HG03521 (cell line): ENCODE measurements around the gene DISC1.
"Not testable (repeated sequence)": the region's sequence is repeated elsewhere in the genome, so short reads cannot be mapped to it uniquely, and the experiment has no call there.

ENCODE experiments used
- ATAC-seq: cut with Tn5 transposase; IDR thresholded peaks from one replicate; pipeline ENCODE4 v1.9.1; 2021; ENCODE audit warnings: mild to moderate bottlenecking, moderate library complexity; ENCODE audit not compliant: unreplicated experiment

Gene DISC1

DNA sequence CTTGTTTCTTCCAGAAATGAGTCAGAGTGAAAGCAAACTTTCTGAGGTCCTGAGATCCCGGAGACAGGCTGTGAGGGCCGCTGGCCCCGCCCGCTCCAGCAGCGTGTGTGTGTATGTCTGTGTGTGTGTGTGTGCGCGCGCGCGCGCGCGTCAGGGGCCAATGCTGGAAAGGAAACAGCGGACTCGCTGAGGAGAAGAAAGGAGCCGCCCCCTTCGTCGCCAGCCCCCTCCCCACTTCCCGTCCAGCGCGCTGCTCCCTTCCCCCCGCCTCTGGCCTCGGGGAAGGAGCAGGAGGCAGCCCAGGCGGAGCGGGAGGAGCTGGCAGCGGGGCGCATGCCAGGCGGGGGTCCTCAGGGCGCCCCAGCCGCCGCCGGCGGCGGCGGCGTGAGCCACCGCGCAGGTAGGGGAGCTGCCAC lies at the start of gene DISC1:
Gene DISC1 (plus strand): TSS at position 256 of the 416 bp plus-strand sequence. CDS start 78 bp downstream, at position 334.
- ATAC-seq = no peak

- no peak for ATAC-seq
Measured at GRCh38 chr1:231576804-231577718, 49.5 kb upstream of the DISC1 start.

- ATAC-seq = no peak
Measured at GRCh38 chr1:231580874-231581273, 45.7 kb upstream of the DISC1 start.

GRCh38 chr1:231581859-231582258 lies 44.7 kb upstream of the DISC1 start:
- ATAC-seq = no peak

DNA sequence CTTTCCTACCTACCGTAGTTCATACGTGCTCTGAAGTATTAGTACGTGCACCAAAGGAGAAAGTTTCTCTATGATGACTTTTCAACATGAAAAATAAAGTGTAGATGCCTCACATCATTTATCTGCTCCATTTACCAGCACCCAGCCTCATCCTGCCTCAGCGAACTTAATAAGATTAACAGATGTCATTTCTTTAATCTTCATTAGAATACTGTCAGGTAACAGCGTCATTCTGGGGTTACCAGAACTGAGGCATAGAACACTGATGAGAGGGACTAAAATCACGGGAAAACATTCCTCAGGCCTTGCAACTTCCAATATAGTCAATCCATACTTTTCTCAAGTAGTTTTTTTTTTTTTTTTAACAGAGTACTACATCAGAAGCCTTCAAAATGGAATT lies 43.2 kb upstream of the DISC1 start:
- no peak for ATAC-seq

- ATAC-seq = no peak
Measured at GRCh38 chr1:231584117-231584516, 42.5 kb upstream of the DISC1 start.

DNA sequence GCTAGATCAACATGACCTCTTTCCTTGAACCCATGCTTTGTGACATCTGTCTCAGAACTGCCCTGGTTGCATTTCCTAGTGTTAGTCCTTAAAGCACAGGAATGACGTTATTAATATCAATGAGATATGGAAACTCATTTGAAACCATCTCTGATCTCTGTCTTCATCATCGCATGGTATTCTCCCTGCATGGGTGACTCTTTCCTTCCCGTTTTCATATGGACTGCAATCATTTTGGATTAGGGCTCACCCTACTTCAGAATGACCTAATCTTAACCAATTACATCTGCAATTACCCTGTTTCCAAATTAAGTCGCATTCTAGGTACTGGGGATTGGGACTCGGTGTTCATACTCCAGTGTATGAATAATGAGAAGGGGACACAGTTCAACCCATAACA lies 41.7 kb upstream of the DISC1 start:
- no peak for ATAC-seq

DNA sequence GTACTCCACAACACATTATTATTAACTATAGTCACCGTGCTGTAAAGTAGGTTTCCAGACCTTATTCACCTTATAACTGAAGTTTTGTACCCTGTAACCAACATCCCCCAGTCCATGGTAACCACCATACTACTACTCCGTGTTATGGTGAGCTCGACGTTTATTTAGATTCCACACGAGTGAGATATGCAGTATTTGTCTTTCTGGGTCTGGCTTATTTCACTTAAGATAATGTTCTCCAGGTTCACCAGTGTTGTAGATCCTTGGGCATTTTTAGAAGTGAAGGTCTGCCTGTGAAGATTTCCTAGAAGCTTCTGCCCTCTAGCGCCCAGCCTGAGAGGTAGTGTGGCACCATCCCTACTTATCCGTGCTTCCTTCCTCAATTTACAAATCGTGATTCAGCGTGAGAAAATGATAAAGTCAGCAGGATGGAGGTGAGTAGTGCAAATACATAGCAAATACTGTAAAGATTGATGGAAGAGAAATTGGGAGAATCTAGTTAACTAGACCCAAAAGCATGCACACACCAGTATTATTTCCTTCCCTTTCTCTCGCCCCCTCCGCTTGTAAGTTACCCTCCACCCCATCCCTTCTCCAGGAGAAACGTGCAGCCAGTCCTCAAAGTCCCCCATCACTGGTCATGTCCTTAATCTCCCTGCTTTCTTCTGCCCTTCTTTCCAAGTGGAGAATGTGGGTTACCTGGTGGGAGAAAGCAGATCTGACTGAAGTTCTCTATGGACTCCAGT lies 36.0 kb upstream of the DISC1 start:
- peak; percentile 46 for ATAC-seq

- no peak for ATAC-seq
Measured at GRCh38 chr1:231591466-231591865, 35.1 kb upstream of the DISC1 start.

- ATAC-seq = no peak
Measured at GRCh38 chr1:231592809-231593208, 33.8 kb upstream of the DISC1 start.

DNA sequence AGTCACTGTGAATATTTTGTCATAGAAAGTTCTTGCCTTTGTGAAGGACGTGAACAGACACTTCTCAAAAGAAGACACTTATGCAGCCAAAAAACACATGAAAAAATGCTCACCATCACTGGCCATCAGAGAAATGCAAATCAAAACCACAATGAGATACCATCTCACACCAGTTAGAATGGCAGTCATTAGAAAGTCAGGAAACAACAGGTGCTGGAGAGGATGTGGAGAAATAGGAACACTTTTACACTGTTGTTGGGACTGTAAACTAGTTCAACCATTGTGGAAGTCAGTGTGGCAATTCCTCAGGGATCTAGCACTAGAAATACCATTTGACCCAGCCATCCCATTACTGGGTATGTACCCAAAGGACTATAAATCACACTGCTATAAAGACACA lies 33.3 kb upstream of the DISC1 start:
- not testable (repeated sequence) for ATAC-seq

DNA sequence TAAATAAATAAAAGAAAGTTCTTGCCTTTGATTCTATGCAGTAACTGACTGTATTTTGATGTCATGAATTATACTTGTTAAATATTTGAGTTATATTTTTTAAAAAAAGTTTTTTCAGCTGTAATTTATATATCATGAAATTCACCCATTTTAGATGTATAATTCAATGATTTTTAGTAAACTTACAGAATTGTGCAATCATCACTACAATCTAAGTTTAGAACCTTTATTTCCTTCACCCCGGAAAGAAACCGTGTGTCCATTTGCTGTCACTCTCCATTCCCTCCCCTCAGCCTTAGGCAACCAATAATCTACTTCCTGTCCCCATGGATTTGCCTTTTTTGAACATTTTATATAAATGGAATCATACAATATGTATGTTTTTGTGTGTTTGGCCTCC lies 32.5 kb upstream of the DISC1 start:
- no peak for ATAC-seq

- ATAC-seq = no peak
Measured at GRCh38 chr1:231594749-231595148, 31.8 kb upstream of the DISC1 start.

DNA sequence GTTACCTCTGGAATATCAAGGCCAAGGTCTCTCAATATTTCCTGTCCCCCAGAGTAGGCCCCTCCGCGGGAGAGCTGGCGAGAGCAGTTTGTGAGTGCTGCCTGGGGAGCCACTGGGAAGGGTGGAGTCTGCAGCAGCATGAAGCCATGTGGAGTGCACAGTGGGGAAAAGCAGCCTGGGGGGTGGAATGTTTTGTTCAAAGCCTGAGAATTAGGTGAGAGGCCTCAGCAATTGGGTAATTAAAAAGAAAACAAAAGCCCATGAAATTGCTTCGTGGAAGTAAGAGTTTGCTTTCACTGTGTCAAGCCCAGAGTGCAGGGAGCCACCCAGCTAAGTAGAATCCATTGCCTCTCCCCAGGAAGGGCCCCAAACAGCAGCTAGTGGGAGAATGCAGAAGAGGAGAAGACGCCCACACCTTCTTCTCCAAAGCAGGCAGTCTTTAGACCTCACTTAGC lies 30.2 kb upstream of the DISC1 start:
- no peak for ATAC-seq

GRCh38 chr1:231597971-231598370 lies 28.6 kb upstream of the DISC1 start:
- ATAC-seq = no peak

DNA sequence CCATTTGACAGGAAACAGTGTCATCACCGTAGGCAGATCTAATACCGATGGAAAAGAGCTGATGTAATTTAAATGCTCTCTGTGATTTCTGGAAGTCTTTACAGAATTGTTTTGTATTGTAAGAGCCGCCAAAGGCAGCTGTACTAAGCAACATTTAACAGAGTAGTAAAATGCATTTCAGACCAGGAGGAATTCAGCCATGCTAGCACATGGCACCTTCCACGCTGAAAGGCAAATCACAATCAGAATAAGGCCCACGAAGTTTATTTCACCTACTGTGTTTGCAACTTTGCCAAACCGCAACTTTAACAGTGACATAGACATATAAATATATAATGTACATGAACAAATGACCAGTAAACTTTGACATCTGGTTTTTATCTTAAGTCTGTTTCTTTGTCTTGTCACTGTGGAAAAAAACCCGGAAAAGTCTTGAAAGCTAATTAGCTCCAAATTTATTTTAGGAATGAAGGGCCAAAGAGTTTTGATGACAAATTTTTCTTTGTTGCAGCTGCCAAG lies 26.1 kb upstream of the DISC1 start:
- ATAC-seq = no peak

DNA sequence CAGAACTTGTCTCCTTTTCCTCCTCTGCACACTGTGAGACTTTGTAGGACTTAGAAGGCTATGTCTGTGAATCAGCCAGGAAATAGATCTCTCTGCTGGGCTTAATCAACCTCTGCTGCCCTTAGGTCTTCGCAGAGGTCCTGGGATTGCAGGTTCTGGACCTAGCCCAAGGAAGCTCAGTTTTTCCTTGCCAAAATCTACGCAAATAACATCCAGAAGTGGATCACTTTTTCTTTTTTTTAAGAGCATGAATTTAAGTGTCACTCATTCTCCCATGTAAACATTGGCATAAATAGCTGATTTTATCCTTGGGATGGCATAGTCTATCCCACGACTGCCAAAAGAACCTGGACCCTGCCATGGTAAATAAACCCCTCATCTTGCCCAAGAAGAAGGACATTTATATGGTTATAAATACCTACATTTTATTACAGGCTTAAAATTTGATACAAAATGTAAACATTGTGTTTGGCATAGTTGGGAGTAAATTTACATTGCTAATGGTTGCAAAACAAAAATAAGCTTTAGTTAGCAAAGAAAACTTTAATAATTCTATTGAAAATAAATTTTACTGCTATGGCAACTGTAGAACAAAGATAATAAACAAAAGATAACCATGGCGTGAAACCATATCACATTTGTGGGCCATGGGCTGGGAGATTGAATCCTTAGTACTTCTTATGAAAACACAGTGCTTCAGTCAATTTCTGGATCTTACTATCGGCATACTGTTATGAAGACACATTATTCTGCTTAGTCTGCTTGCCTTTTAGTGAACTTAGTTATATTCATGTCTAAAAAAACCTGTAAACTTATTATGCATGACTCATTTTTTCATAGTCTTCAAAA lies 24.5 kb upstream of the DISC1 start:
- ATAC-seq = no peak

GRCh38 chr1:231602673-231602984 lies 24.0 kb upstream of the DISC1 start:
- no peak for ATAC-seq

DNA sequence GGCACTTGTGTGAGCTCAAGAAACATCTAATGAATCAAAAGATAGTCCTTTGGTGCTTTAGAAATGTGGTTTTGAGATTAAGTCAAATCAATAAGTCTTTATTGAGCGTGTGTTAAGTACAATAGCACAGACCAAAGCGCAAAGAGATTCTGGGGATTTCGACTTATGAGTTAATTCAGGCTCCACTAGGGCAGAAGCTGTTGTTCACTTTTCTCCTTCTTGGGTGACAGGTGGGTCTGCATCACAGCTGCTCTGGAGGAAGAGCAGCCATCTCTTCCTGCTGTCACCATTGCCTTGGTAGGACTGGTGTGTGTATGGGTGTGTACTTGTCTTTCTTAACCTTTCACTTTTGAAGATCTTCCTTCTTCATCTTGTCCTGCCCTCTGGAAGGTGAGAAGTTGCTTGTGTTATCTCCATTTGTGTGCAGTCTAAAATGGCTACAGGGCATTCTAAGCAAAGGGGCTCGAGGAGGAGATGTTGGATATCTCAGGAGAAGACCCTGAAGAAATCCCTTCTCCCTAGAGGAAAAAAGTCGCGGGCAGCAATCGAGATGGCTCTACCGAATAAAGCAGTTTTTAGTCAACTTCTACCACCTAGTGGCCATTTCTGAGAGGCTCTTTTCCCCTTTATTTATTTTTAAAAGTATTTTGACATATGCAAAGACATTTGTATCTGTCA lies 22.9 kb upstream of the DISC1 start:
- ATAC-seq = peak; percentile 67

DNA sequence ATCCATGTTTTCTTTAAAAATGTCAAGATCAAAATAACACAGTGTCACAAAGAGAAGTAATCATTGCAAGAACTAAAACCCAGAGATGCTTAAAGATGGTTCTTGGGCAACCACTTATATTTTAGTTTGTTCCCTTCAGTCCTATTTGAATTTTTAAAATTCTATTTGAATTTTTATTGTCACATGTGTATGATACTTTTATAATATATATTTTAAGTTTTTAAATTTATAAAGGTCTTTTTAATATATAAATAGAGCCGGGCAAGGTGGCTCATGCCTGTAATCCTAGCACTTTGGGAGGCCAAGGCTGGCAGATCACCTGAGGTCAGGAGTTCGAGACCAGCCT lies 22.3 kb upstream of the DISC1 start:
- no peak for ATAC-seq
